H1 (cell line): ENCODE data around the gene CGREF1. TPM values are rescaled to one million over a fixed set of nuclear protein-coding genes. Genes with fewer than 3 reads are reported as not detected.

ENCODE experiments used
- CTCF ChIA-PET: fragments of 300-600 bp; sonication (Branson Sonifier 250); formaldehyde crosslinking; loops from one replicate; lab custom pipeline; 2021; ENCODE audit not compliant: partially characterized antibody; lab: Charles Lee
- POLR2A ChIA-PET: fragments of 300-600 bp; sonication (Branson Sonifier 250); formaldehyde crosslinking; loops from one replicate; lab custom pipeline; 2021; ENCODE audit warnings: inconsistent platforms; ENCODE audit not compliant: partially characterized antibody; lab: Charles Lee
- DNase-seq, 2 experiments: peaks; one replicate each; pipeline versions ENCODE4 v3.0.0 to v3.0.0-alpha.2; 2010 to 2022; ENCODE audit warnings: low spot score in 2 of 2, low read depth in 1 of 2, mixed read lengths in 1 of 2
- FAIRE-seq: peaks from 2 replicates; lab custom pipeline; 2011; peaks lifted over from hg19 to GRCh38; lab: Jason Lieb, UNC
- H2AFZ ChIP-seq: 2 replicates; pipeline ENCODE4 v1.8.1; 2012; ENCODE audit warnings: low read length, inconsistent platforms
- H2AK5ac ChIP-seq: 2 replicates; pipeline ENCODE4 v1.6.1; 2013; ENCODE audit warnings: low read depth, low read length
- H2BK120ac ChIP-seq: replicated peaks from 2 replicates; pipeline ENCODE3; 2013; ENCODE audit warnings: low read depth, low read length, inconsistent platforms
- H2BK12ac ChIP-seq: 2 replicates; pipeline ENCODE4 v1.6.1; 2013; ENCODE audit warnings: low read depth, low read length
- H2BK15ac ChIP-seq: 2 replicates; pipeline ENCODE4 v1.6.1; 2013; ENCODE audit warnings: low read length
- H2BK20ac ChIP-seq: 2 replicates; pipeline ENCODE4 v1.6.1; 2013; ENCODE audit warnings: low read length
- H2BK5ac ChIP-seq: 2 replicates; pipeline ENCODE4 v1.6.1; 2013; ENCODE audit warnings: low read depth, low read length
- H3K14ac ChIP-seq: 2 replicates; pipeline ENCODE4 v1.6.1; 2013; ENCODE audit warnings: inconsistent platforms; ENCODE audit not compliant: insufficient read length
- H3K18ac ChIP-seq: 2 replicates; pipeline ENCODE4 v1.6.1; 2013; ENCODE audit warnings: low read length; ENCODE audit errors: extremely low read depth
- H3K23ac ChIP-seq: 2 replicates; pipeline ENCODE4 v1.6.1; 2013; ENCODE audit warnings: inconsistent platforms; ENCODE audit not compliant: insufficient read length
- H3K23me2 ChIP-seq: 2 replicates; pipeline ENCODE4 v1.6.1; 2013; ENCODE audit warnings: low read depth, low read length
- H3K27ac ChIP-seq: 2 replicates; pipeline ENCODE4 v1.6.1; 2011; ENCODE audit warnings: low read depth, low read length, inconsistent platforms
- H3K27me3 ChIP-seq, 4 experiments: replicated peaks in 1 of 4; 1 replicate in 1 of 4; 2 replicates in 3 of 4; pipeline versions ENCODE4 v1.6.1 to v1.8.1; 2011 to 2013; ENCODE audit warnings: low read length in 3 of 4, mild to moderate bottlenecking in 3 of 4, inconsistent platforms in 2 of 4, mixed read lengths in 2 of 4, moderate library complexity in 1 of 4; ENCODE audit not compliant: control insufficient read depth in 3 of 4, insufficient read depth in 3 of 4; ENCODE audit errors: extremely low read depth in 1 of 4
- H3K36me3 ChIP-seq, 4 experiments: 2 replicates each; pipeline versions ENCODE4 v1.6.1 to v1.8.1; 2011 to 2013; ENCODE audit warnings: mild to moderate bottlenecking in 4 of 4, low read length in 3 of 4, moderate library complexity in 2 of 4, control low read depth in 1 of 4, inconsistent platforms in 1 of 4; ENCODE audit not compliant: insufficient read depth in 4 of 4, control insufficient read depth in 2 of 4
- H3K4ac ChIP-seq: replicated peaks from 2 replicates; pipeline ENCODE3; 2013; ENCODE audit warnings: low read length, low read depth, mixed read lengths, inconsistent platforms; ENCODE audit not compliant: insufficient read length
- H3K4me1 ChIP-seq, 4 experiments: replicated peaks in 1 of 4; 1 replicate in 1 of 4; 2 replicates in 3 of 4; pipeline versions ENCODE4 v1.6.1 to v1.8.1; 2011 to 2013; ENCODE audit warnings: low read length in 3 of 4, inconsistent platforms in 2 of 4, mixed read lengths in 1 of 4; ENCODE audit not compliant: insufficient read depth in 4 of 4, control insufficient read depth in 3 of 4
- H3K4me2 ChIP-seq, 2 experiments: 2 replicates each; pipeline versions ENCODE4 v1.6.1 to v1.8.1; 2011 to 2013; ENCODE audit warnings: low read depth in 2 of 2, low read length in 2 of 2, control low read depth in 1 of 2, inconsistent platforms in 1 of 2, mild to moderate bottlenecking in 1 of 2; ENCODE audit not compliant: insufficient read depth in 1 of 2
- H3K4me3 ChIP-seq, 4 experiments: fragments of 200-600, 300-600 bp in 1 of 4; sonication (generic), shearing (Covaris generic), sonication (Bioruptor Twin) in 1 of 4; 2 replicates each; pipeline versions ENCODE4 v1.5.1 to v1.8.1; 2011 to 2016; ENCODE audit warnings: low read length in 4 of 4, low read depth in 3 of 4, control low read depth in 2 of 4, inconsistent platforms in 2 of 4, mild to moderate bottlenecking in 2 of 4, mixed read lengths in 1 of 4, moderate library complexity in 1 of 4; ENCODE audit not compliant: insufficient read depth in 2 of 4; ENCODE audit errors: extremely low read depth in 1 of 4
- H3K56ac ChIP-seq: replicated peaks from 2 replicates; pipeline ENCODE3; 2013; ENCODE audit warnings: low read depth, mild to moderate bottlenecking, mixed read lengths, low read length, inconsistent platforms; ENCODE audit not compliant: insufficient read length
- H3K79me1 ChIP-seq: 2 replicates; pipeline ENCODE4 v1.6.1; 2013; ENCODE audit warnings: low read depth, low read length, control low read depth
- H3K79me2 ChIP-seq, 2 experiments: 2 replicates each; pipeline versions ENCODE4 v1.6.1 to v1.8.1; 2012 to 2013; ENCODE audit warnings: low read length in 2 of 2, mild to moderate bottlenecking in 2 of 2, inconsistent platforms in 1 of 2; ENCODE audit not compliant: insufficient read depth in 2 of 2, control insufficient read depth in 1 of 2
- H3K9ac ChIP-seq, 4 experiments: replicated peaks in 1 of 4; 1 replicate in 1 of 4; 2 replicates in 3 of 4; pipeline versions ENCODE4 v1.6.1 to v1.8.1; 2011 to 2013; ENCODE audit warnings: low read depth in 3 of 4, low read length in 3 of 4, control low read depth in 2 of 4, mild to moderate bottlenecking in 2 of 4, moderate library complexity in 2 of 4, inconsistent platforms in 1 of 4; ENCODE audit errors: extremely low read depth in 1 of 4
- H3K9me3 ChIP-seq, 2 experiments: 2 replicates each; pipeline versions ENCODE4 v1.6.1 to v1.8.1; 2012 to 2013; ENCODE audit warnings: mild to moderate bottlenecking in 2 of 2, moderate library complexity in 2 of 2, control low read depth in 1 of 2, inconsistent platforms in 1 of 2, low read depth in 1 of 2, low read length in 1 of 2, mixed read lengths in 1 of 2; ENCODE audit not compliant: insufficient read depth in 2 of 2
- H4K20me1 ChIP-seq, 2 experiments: replicated peaks in 1 of 2; 2 replicates each; pipeline versions ENCODE3 to v1.8.1; 2011 to 2013; ENCODE audit warnings: inconsistent platforms in 2 of 2, low read length in 2 of 2, mild to moderate bottlenecking in 1 of 2; ENCODE audit not compliant: insufficient read depth in 2 of 2, control insufficient read depth in 1 of 2
- H4K5ac ChIP-seq: 2 replicates; pipeline ENCODE4 v1.6.1; 2013; ENCODE audit warnings: low read length, low read depth, mixed read lengths, inconsistent platforms; ENCODE audit not compliant: insufficient read length
- H4K8ac ChIP-seq: 2 replicates; pipeline ENCODE4 v1.8.0; 2013; ENCODE audit warnings: mild to moderate bottlenecking, moderate library complexity, low read length, inconsistent platforms; ENCODE audit not compliant: insufficient read depth; ENCODE audit errors: extremely low read depth
- H4K91ac ChIP-seq: replicated peaks from 2 replicates; pipeline ENCODE3; 2013; ENCODE audit warnings: low read length, mixed read lengths, inconsistent platforms; ENCODE audit not compliant: insufficient read length
- CBX5 ChIP-seq: fragments of 300-800, 300-1000 bp; sonication (generic); IDR thresholded peaks from 2 replicates; pipeline ENCODE4 v1.7.1; 2016; ENCODE audit warnings: antibody characterized with exemption, low read length, low read depth
- CHD1 ChIP-seq: IDR thresholded peaks from 2 replicates; pipeline ENCODE4 v1.6.1; 2012; ENCODE audit warnings: low read depth, low read length, improper control_type of control experiment
- CTBP2 ChIP-seq: IDR thresholded peaks from 2 replicates; pipeline ENCODE4 v1.7.0; 2011; ENCODE audit warnings: borderline replicate concordance, mild to moderate bottlenecking, moderate library complexity, mixed read lengths, low read length; ENCODE audit not compliant: insufficient read depth, insufficient read length
- E2F6 ChIP-seq: IDR thresholded peaks from 2 replicates; pipeline ENCODE4 v1.6.1; 2012; ENCODE audit warnings: inconsistent platforms
- KDM1A ChIP-seq: fragments of 200-600, 300-600 bp; sonication (generic); IDR thresholded peaks from 2 replicates; pipeline ENCODE4 v1.7.1; 2016; ENCODE audit warnings: mild to moderate bottlenecking, low read length, borderline replicate concordance
- SUZ12 ChIP-seq: fragments of 200-600 bp; sonication (generic); IDR thresholded peaks from 2 replicates; pipeline ENCODE4 v1.6.1; 2012; ENCODE audit warnings: mild to moderate bottlenecking, inconsistent platforms, low read length, moderate library complexity, mixed read lengths
- TEAD4 ChIP-seq: IDR thresholded peaks from 2 replicates; pipeline ENCODE4 v1.6.1; 2012; ENCODE audit warnings: low read depth, low read length, inconsistent platforms, mixed read lengths
- WGBS, 2 experiments: shearing (Covaris generic) in 1 of 2; methylation state at CpG; one replicate each; pipeline versions ENCODE4 v1.1.6 to v1.1.7; 2013 to 2015; ENCODE audit warnings: low lambda C conversion rate in 2 of 2, mixed read lengths in 2 of 2, inconsistent platforms in 1 of 2, low coverage in 1 of 2, missing lambda C conversion rate in 1 of 2; ENCODE audit not compliant: insufficient replicate concordance in 2 of 2, insufficient coverage in 1 of 2, insufficient read length in 1 of 2; ENCODE audit errors: extremely low coverage in 1 of 2, missing lambda C conversion rate in 1 of 2; 5-methylcytosine and 5-hydroxymethylcytosine counted together
- long read RNA-seq, 2 experiments: library from RNA in 1 of 2; library from capped mRNA in 1 of 2; stranded (forward); transcript quantifications; one replicate each; pipeline ENCODE4 v2.0.0, GENCODE V29; 2021; ENCODE audit warnings: inconsistent platforms in 1 of 2
- polyA minus RNA-seq, 3 experiments: library from RNA; depleted of rRNA, polyadenylated mRNA; stranded (reverse); fragments of >200 nt; gene quantifications; 1 replicate in 2 of 3; 2 replicates in 1 of 3; pipeline ENCODE4 v1.2.3, GENCODE V29; 2011
- polyA plus RNA-seq, 7 experiments: library from polyadenylated mRNA; depleted of rRNA in 3 of 7; stranded (reverse) in 5 of 7; unstranded in 2 of 7; fragments of >200 nt in 5 of 7; fragments of 200-250 nt in 2 of 7; gene quantifications; 1 replicate in 5 of 7; 2 replicates in 1 of 7; 4 replicates in 1 of 7; pipeline versions ENCODE4 v1.2.1 to v1.2.3, GENCODE V29; 2011 to 2013; ENCODE audit warnings: missing spikeins in 2 of 7, mixed read lengths in 2 of 7
- total RNA-seq: library from RNA; stranded (reverse); fragmentation: NEBNext Ultra II Directional; extraction: Animal tissue kit (Norgen Biotek cat#: 25700); gene quantifications from 2 replicates; pipeline ENCODE4 v1.2.1, GENCODE V29; 2021

The CGREF1 gene
- total RNA-seq: 3.4 and 3.5 TPM in 2 replicates
- polyA plus RNA-seq (2011; rRNA removed): 2.5 and 3.7 TPM in 2 replicates
- 3.6 TPM for polyA plus RNA-seq (2011; cell fraction: cytosol; rRNA removed)
- 4.3 TPM for polyA plus RNA-seq (2011; cell fraction: nucleus; rRNA removed)
- 2.3 to 4.1 TPM (median 3.1 TPM) in 4 replicates for polyA plus RNA-seq (2012, experiment 1 of 2)
- polyA plus RNA-seq (2012, experiment 2 of 2): 1.6 TPM
- 6.9 TPM for polyA plus RNA-seq (2013, experiment 1 of 2)
- polyA plus RNA-seq (2013, experiment 2 of 2): 7.4 TPM
- polyA minus RNA-seq (2011; rRNA and poly(A)+ RNA removed): 2.1 and 2.7 TPM in 2 replicates
- 2.7 TPM for polyA minus RNA-seq (2011; cell fraction: cytosol; rRNA and poly(A)+ RNA removed)
- polyA minus RNA-seq (2011; cell fraction: nucleus; rRNA and poly(A)+ RNA removed): 1.00 TPM
- long read RNA-seq, experiment 1, partial matches to known transcripts: 0 of 2 reads
- long read RNA-seq, experiment 1, other reads (novel, unspliced or antisense): 2 of 2 reads
- long read RNA-seq, experiment 2: 0 reads

- H3K4me1 ChIP-seq: peaks cover 0 to 16% (median 10%) of the 10 kb centered on the region in 4 experiments; a peak in 5 of 7 replicates
- peak within 1 kb of the TSS; percentile 88 for H4K8ac ChIP-seq
- peak within 1 kb of the TSS; percentile 59 for H3K23ac ChIP-seq
- DNase-seq (peak in 1 of 2 experiments; percentile 71), FAIRE-seq (no peak)
- H3K9ac ChIP-seq: peak within 1 kb of the TSS; percentile 9 to 64 (median 43)
- H2BK12ac ChIP-seq: peak within 1 kb of the TSS; percentile 80; the same call in 1 of the 2 replicates
- H3K4ac ChIP-seq: no peak within 1 kb of the TSS
- no peak within 1 kb of the TSS; the same call in 1 of the 2 replicates for H2BK5ac ChIP-seq
- peak within 1 kb of the TSS; percentile 62 for H4K5ac ChIP-seq
- CTCF ChIA-PET: interaction anchor here (0.7 to 1.9 kb wide), 6 partner anchors 13 to 51 kb away, joined by 3 to 6 read pairs (median 4); no protein-coding TSS in a partner anchor
- H3K4me2 ChIP-seq: peak within 1 kb of the TSS; percentile 94 to 98
- H3K23me2 ChIP-seq: peaks cover 12% of the 10 kb centered on the region
- H3K27me3 ChIP-seq: peaks cover 8 to 59% (median 44%) of the 10 kb centered on the region in 4 experiments
- H3K56ac ChIP-seq: peak within 1 kb of the TSS; percentile 10
- H3K9me3 ChIP-seq: no peaks in the 10 kb centered on the region
- H3K14ac ChIP-seq: no peak within 1 kb of the TSS
- H3K18ac ChIP-seq: peak within 1 kb of the TSS; percentile 51; the same call in 1 of the 2 replicates
- no peaks in the 10 kb centered on the region for H3K79me1 ChIP-seq
- 22% methylated on average over 34 of the region's 84 CpGs; no CpG with 5 or more reads in 1 of the 2 experiments for WGBS, 2 experiments
- H2AFZ ChIP-seq: peak within 1 kb of the TSS; percentile 86; the same call in 1 of the 2 replicates
- H3K4me3 ChIP-seq: peak within 1 kb of the TSS; percentile 40 to 68 (median 52)
- H2BK20ac ChIP-seq: peak within 1 kb of the TSS; percentile 18; the same call in 1 of the 2 replicates
- H4K91ac ChIP-seq: peak within 1 kb of the TSS; percentile 98
- H2BK120ac ChIP-seq: no peak within 1 kb of the TSS
- H3K27ac ChIP-seq: no peak within 1 kb of the TSS
- H2AK5ac ChIP-seq: peak within 1 kb of the TSS; percentile 92
- no peaks in the 10 kb centered on the region for H3K79me2 ChIP-seq
- no peaks in the 10 kb centered on the region for H3K36me3 ChIP-seq
- H2BK15ac ChIP-seq: peak within 1 kb of the TSS; percentile 46
- POLR2A ChIA-PET: interaction anchor here (0.6 to 1.5 kb wide), 6 partner anchors 8 to 64 kb away, joined by 3 to 5 read pairs (median 4); partner anchors contain the start of gene PREB
- H4K20me1 ChIP-seq: no peaks in the 10 kb centered on the region
- TF ChIP-seq TEAD4 (0 out of 2 replicates have a peak, but pooled peaks have one; percentile 11), KDM1A (peak; percentile 98; the same call in 1 of the 2 replicates), CTBP2 (peak; percentile 37), CBX5 (no peak), SUZ12 (peak; percentile 69), E2F6 (peak; percentile 74), CHD1 (no peak)
Observed at GRCh38 chr2:27118525-27119329, at the start of gene CGREF1. CGREF1 (minus strand) TSS chr2:27119128; CDS start chr2:27104366, 14,762 bp downstream.
